GM21360 (cell line): Measurements from ENCODE around the gene NTPCR.
A peak's percentile ranks its signal among the peaks of the same experiment; 100 is the strongest.
"Not testable (repeated sequence)": the region's sequence is repeated elsewhere in the genome, so short reads cannot be mapped to it uniquely, and the experiment has no call there.

Source experiments
- ATAC-seq: cut with Tn5 transposase; IDR thresholded peaks from one replicate; pipeline ENCODE4 v1.9.1; 2021; ENCODE audit warnings: mild to moderate bottlenecking, moderate library complexity; ENCODE audit not compliant: unreplicated experiment

The NTPCR gene

DNA sequence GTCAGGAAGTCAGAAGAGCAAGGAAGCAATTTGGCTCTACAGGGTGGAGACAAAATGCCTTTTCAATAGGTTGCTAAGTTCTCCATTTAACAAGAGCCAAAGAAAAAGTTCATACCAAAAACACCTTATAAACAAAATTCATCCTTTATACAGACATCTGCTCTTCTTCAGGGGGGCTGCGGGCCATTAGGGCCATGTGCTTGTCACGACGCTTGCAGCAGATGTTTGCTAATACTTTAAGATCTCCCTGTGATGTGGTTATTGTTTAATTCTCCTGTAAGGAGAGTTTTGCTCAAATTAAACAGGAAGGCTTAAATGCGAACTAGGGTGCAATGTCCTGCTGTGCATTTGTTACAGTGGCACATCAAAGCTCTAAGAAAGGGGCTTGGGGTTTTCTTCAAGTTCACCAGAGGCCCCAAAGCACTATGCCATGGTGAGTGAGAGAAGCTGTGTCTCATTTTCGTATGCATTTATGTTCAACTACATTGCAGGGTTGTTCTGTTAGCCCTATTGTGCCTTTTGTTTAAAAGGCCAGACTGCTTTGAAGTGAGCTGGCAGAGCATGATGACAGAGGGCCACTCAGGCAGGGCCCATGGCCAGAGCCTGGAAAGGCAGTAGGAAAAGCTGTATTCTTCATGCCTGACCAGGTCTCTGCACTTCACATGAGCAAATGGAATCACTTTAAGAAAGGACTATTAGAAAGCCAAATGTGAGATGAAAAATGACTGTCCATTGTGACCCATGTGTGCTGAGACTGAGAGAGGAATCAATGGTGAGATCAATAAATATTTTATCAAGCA, 24.8 kb upstream of the NTPCR start:
- no peak for ATAC-seq

DNA sequence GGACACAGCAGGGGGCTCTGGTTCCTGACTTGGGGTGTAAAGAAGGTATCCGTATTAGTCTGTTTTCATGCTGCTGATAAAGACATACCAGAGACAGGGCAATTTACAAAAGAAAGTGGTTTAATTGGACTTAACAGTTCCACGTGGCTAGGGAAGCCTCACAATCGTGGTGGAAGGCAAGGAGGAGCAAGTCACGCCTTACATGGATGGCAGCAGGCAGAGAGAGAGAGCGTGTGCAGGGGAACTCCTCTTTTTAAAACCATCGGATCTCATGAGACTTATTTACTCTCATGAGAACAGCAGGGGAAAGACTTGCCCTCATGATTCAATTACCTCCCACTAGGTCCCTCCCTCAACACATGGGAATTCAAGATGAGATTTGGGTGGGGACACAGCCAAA, 23.2 kb upstream of the NTPCR start:
- ATAC-seq: not testable (repeated sequence)

DNA sequence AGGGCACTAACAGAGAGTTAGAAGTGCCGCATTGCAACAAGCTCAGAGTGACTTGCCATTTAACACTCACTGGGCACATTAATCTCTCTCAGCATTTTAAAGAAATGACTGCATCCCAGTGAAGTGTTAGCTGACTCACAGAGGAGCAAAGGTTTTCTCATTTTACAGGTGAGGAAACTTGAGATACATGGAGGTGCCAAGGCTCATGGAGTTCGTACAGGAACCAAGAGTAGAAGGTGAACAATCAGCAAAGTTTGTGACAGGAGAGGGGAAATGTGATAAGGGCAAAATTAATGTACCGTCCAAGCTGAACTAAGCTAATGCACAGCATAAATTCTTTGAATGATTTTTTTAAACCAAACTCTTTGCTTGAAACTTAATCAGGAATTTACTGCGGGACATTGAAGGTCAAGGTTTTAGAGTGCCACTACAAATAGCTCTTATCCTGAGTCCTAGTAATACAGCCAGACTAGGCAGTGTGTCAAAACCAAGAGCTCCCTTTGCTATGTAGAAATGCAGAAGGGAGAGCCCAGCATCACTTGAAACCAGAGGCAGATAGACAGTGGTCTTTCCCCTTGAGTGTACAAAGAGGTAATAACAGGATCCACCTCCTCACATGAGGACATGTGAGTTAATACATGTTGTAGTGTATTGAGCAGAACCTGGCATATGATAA, 22.4 kb upstream of the NTPCR start:
- no peak for ATAC-seq

- no peak for ATAC-seq
Measured at GRCh38 chr1:232932486-232933425, 17.7 kb upstream of the NTPCR start.

- no peak for ATAC-seq
Measured at GRCh38 chr1:232936941-232937340, 13.5 kb upstream of the NTPCR start.

DNA sequence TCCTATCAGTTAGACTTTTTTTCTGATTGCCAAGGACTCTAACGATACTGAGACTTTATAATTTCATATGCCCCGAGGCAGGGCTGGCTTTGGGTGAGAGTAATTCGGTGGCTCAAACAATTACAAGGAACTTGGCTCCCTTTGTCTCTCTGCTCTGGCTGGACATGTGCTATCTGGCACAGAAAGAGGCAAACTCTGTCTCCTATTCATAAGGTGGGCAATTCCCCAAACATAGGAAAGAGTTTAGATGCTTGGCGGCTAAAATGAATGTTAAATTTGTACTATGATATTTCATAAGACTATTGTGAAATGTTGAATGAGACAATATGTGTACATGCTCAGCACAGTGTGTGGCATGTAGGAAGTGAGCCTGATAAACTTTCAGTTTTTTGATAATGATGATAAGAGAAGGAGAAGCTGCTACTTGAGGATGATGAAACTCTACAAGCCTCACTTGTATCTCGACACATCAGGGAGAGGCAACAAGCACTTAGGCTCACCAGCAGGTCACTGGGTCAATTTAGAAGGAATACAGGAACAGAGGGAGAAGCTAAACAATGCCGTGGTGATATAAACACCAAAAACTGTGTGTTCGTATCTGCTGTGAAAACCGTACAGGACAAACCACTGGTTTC, 12.6 kb upstream of the NTPCR start:
- no peak for ATAC-seq

- ATAC-seq: no peak
Measured at GRCh38 chr1:232938926-232939325, 11.5 kb upstream of the NTPCR start.

DNA sequence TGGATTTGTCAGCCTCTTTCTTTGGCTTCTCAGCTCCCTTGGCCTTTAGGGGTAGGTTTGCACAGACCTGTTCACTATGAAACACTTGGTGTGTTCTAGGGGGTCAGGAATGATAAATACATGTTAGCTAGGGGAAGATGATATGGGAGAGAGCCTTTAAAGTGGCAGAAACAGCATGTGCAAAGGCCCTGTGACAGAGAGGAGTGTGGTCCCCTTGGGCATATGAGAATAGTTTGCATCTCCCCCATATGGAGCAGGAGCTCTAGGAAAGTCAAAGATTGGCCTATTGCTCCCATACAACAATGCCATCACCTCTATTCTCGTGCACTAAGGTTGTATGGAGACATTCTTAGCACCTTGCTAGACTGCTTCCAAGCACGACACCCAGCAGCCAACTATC, 10.7 kb upstream of the NTPCR start:
- no peak for ATAC-seq

DNA sequence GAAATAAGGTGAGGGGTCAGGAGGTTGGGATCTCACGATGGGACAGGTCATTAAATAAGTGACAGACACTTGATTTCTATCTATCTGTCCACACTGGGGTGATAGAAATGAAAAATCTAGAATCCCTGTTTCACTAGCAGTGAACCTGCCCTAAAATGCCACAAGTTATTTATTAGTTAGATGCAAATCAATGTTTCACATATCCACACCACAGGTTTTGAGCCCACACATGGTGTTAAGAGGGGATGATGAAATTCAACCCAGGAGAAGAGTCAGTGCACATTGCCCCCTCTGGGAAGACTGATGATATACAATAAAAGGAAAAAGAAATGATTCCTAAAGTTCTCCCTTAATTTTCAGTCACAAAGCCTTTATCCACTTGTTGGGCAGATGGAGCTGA, 10.1 kb upstream of the NTPCR start:
- no peak for ATAC-seq

- no peak for ATAC-seq
Measured at GRCh38 chr1:232942413-232943294, 7.8 kb upstream of the NTPCR start.

- peak; percentile 75 for ATAC-seq
Measured at GRCh38 chr1:232943679-232944252, 6.6 kb upstream of the NTPCR start.

GRCh38 chr1:232944347-232944746, 6.1 kb upstream of the NTPCR start:
- ATAC-seq: peak; percentile 1

GRCh38 chr1:232949636-232950196, 695 bp upstream of the NTPCR start:
- ATAC-seq: no peak

- ATAC-seq: no peak
Measured at GRCh38 chr1:232951180-232951579, 769 bp downstream of the NTPCR start.

GRCh38 chr1:232951605-232952004, 1.2 kb downstream of the NTPCR start:
- no peak for ATAC-seq

- ATAC-seq: peak; percentile 56
Measured at GRCh38 chr1:232952514-232953499, 2.4 kb downstream of the NTPCR start.

DNA sequence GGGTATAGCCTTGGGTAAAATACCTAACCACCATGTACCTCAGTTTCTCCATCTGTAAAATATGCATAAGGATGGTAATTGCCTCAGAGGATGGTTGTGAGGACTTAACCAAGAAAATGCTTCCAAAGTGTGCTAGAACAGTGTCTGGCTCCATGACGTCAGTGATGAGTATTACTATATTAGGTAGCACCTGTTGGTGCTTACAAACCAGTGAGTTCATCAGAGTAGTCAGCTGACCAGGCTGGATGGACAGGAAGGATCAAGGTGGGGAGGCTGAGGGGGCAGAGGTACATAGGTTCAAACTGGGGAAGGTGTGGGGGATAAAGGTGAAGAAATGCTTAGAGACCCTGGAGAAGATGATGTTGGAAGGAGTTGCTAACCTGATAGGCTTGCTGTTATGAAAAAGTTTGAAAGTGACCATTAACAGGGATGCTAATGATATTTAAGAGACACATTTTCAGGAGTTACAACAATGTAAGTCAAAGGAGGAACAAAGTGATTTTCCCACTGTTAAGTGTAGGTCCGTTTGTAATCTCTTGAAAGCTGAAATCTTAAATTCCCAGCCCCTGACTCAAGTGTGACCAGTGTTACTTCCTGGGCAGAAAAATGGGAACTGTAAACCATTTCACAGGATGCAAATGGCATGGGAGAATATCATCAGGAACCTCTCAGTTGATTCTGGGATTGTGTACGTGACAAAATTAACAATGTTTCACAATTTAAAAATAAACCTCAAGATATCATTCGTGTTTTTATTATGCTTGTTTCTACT, 4.4 kb downstream of the NTPCR start:
- no peak for ATAC-seq
